ENCODE measurements around the gene LRRC25.
"Not testable (repeated sequence)": the region's sequence is repeated elsewhere in the genome, so short reads cannot be mapped to it uniquely, and the experiment has no call there.

Gene LRRC25

GRCh38 chr19:18401580-18402112 lies 4.2 kb upstream of the LRRC25 start:
- DNase-seq, result peak; percentile 37 to 51

GRCh38 chr19:18399008-18399407 lies 1.6 kb upstream of the LRRC25 start:
- DNase-seq, result no peak

GRCh38 chr19:18396471-18397241 lies 766 bp downstream of the LRRC25 start:
- DNase-seq, result no peak

- DNase-seq, result no peak
Observed at GRCh38 chr19:18393836-18394235, 3.6 kb downstream of the LRRC25 start.

GRCh38 chr19:18392926-18393325 lies 4.5 kb downstream of the LRRC25 start:
- no peak for DNase-seq

- no peak for DNase-seq
Observed at GRCh38 chr19:18392417-18392816, 5.0 kb downstream of the LRRC25 start.

GRCh38 chr19:18391509-18392075 lies 5.8 kb downstream of the LRRC25 start:
- DNase-seq, result no peak

- DNase-seq, result no peak
Observed at GRCh38 chr19:18390065-18390907, 7.1 kb downstream of the LRRC25 start.

GRCh38 chr19:18389726-18390064 lies 7.7 kb downstream of the LRRC25 start:
- DNase-seq, result no peak

GRCh38 chr19:18388960-18389725 lies 8.3 kb downstream of the LRRC25 start:
- no peak for DNase-seq

- peak; percentile 79 to 82 for DNase-seq
Observed at GRCh38 chr19:18388100-18388959, 9.1 kb downstream of the LRRC25 start.

- no peak for DNase-seq
Observed at GRCh38 chr19:18386543-18387271, 10.7 kb downstream of the LRRC25 start.

- peak; percentile 37 to 63 for DNase-seq
Observed at GRCh38 chr19:18385675-18386542, 11.5 kb downstream of the LRRC25 start, which contains the start of gene GDF15. GDF15 (plus strand) TSS chr19:18386158; CDS start chr19:18386190, 32 bp downstream.

- DNase-seq, result no peak
Observed at GRCh38 chr19:18385359-18385674, 12.1 kb downstream of the LRRC25 start.

- no peak for DNase-seq
Observed at GRCh38 chr19:18384775-18385174, 12.6 kb downstream of the LRRC25 start.

- not testable (repeated sequence) for DNase-seq
Observed at GRCh38 chr19:18383622-18384021, 13.8 kb downstream of the LRRC25 start.

GRCh38 chr19:18380843-18381242 lies 16.6 kb downstream of the LRRC25 start:
- DNase-seq, result no peak

GRCh38 chr19:18379803-18380747 lies 17.3 kb downstream of the LRRC25 start:
- peak; percentile 49 to 78 for DNase-seq

GRCh38 chr19:18377026-18377425 lies 20.4 kb downstream of the LRRC25 start:
- DNase-seq, result peak; percentile 46 to 64
